Heart left ventricle (tissue), 13 donors: ENCODE data around the gene TMEM175.

Experiments
- POLR2A ChIP-seq, 2 donors: fragments of 450-650 bp; IDR thresholded peaks; one replicate each; pipeline ENCODE4 v1.6.1; 2017; ENCODE audit warnings: antibody characterized with exemption in 2 of 2, mild to moderate bottlenecking in 2 of 2, moderate library complexity in 2 of 2
- TF ChIP-seq, protein P1 (sequence below), 12 donors: fragments of 200-600 bp; sonication (generic) in 4 of 12; IDR thresholded peaks; one replicate each; pipeline versions ENCODE4 v1.5.0 to v1.8.0; 2018 to 2022; ENCODE audit warnings: antibody characterized with exemption in 12 of 12, mild to moderate bottlenecking in 5 of 12
- donor health status: ischemic (EF 13 %, LVEDD 7.1; RV severe dilation, severe dysfunction).
- donor health status: DM: no; HTN: yes; CAD: no.
- donor health status: DM: no; HTN: no; CAD: no.
- donor health status: ischemic (EF 25% LVEDD 6.9; RV normal size, moderate dysfunction).
- donor health status: ischemic (EF 25% LVEDD 5.7; RV mildly dilated, moderate dysfunction).
- donor health status: ischemic (EF 35%, LVEDD 5.7; RV mildly dilated, moderate dysfunction).
- donor health status: nonischemic (EF 11% LVEDD 7.7; RV severe dilation, severe dysfunction).
- donor health status: DM: yes; HTN: yes; CAD: no.
- donor health status: PGD.
- donor health status: ischemic (EF 29% LVEDD 5.4; RV normal size, mild dysfunction).
- donor health status: nonischemic (EF 23%, LVEDD 6.1; RV moderate dilation, normal function).

DNA sequence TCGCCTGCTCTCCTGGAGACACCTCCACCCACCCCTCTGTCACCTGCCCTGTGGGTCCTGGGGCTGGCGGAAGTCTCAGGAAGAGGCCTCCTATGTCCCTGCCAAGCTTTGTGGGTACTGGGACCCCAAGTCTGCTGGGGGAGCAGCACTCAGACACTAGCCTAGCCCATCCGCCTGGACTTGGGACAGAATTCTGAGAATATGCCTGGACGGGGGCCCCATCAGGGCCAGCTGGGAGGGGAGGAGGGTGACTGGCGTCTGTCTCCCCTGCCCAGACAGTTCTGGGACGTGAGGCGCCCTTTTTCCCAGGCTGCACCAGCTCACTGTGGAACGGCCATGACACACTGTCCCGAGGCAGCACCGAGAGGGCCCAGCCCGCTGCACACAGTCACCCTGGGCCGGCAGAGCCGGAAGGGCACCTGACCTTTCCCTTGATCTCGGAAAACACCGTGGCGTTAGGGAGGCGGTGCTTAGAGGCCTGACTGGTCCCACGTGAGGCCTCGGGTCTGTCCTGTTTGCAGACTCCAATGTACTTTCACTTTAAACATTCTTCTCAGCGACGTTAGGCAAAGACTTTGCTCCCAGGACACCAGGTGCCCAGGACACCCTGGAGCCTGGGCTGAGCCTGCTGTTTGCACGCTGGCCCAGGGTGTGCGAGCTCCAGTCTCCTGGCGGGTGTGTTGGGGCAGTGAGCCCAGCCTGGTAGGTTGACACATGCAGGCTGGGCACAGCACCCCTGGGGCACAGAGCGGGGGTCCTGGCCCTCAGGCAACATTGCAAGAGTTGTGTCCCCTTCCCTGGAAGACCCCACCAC, 60.2 kb downstream of the TMEM175 start:
- TF ChIP-seq, protein P1, sequence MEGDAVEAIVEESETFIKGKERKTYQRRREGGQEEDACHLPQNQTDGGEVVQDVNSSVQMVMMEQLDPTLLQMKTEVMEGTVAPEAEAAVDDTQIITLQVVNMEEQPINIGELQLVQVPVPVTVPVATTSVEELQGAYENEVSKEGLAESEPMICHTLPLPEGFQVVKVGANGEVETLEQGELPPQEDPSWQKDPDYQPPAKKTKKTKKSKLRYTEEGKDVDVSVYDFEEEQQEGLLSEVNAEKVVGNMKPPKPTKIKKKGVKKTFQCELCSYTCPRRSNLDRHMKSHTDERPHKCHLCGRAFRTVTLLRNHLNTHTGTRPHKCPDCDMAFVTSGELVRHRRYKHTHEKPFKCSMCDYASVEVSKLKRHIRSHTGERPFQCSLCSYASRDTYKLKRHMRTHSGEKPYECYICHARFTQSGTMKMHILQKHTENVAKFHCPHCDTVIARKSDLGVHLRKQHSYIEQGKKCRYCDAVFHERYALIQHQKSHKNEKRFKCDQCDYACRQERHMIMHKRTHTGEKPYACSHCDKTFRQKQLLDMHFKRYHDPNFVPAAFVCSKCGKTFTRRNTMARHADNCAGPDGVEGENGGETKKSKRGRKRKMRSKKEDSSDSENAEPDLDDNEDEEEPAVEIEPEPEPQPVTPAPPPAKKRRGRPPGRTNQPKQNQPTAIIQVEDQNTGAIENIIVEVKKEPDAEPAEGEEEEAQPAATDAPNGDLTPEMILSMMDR (IDR thresholded peaks at IDR 0.05): no peak
- TF ChIP-seq POLR2A (IDR thresholded peaks at IDR 0.05): no peak
